HG03469 (cell line): ENCODE data around the gene GPR3.
"Not testable (repeated sequence)": the region's sequence is repeated elsewhere in the genome, so short reads cannot be mapped to it uniquely, and the experiment has no call there.

Experiments used
- ATAC-seq: cut with Tn5 transposase; IDR thresholded peaks from one replicate; pipeline ENCODE4 v1.9.1; 2021; ENCODE audit warnings: mild to moderate bottlenecking, moderate library complexity, moderate number of reproducible peaks; ENCODE audit not compliant: unreplicated experiment

The GPR3 gene

DNA sequence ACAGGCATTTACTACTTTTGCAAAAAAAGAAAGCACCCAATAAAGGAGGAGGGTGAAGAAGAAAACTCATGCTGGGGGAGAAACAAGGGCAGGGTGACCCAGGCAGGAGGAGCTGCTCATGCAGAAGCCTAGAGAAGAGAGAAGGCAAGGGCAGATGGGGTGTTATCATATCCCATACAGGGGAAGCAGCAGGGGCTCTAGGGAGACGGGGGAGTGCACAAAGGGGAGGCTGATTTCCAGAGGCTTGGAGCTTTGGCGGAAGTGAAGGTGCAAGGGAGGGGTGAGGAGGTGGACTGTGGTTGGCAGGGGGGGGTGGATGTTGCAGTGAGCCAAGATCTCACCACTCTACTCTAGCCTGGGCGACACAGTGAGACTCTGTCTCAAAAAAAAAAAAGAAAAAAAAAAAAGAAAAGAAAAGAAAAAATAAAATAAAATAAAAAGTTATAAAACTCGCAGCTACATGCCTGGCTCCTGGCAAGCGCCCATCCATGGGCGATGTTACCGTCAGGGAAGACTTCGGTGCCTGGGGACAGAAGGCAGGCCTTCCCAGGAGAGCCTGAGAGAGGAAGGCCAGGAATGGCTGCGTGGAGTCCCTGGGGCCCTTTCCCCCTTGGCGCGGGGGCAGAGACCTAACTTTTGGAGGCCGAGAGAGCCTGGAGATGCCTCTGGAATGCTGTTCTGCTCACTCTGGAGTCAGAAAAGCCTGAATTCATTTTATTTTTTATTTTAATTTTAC lies 14.5 kb upstream of the GPR3 start:
- no peak for ATAC-seq

GRCh38 chr1:27379564-27380122 lies 12.8 kb upstream of the GPR3 start:
- no peak for ATAC-seq

- no peak for ATAC-seq
These were observed 12.2 kb upstream of the GPR3 start for GRCh38 chr1:27380224-27380623.

DNA sequence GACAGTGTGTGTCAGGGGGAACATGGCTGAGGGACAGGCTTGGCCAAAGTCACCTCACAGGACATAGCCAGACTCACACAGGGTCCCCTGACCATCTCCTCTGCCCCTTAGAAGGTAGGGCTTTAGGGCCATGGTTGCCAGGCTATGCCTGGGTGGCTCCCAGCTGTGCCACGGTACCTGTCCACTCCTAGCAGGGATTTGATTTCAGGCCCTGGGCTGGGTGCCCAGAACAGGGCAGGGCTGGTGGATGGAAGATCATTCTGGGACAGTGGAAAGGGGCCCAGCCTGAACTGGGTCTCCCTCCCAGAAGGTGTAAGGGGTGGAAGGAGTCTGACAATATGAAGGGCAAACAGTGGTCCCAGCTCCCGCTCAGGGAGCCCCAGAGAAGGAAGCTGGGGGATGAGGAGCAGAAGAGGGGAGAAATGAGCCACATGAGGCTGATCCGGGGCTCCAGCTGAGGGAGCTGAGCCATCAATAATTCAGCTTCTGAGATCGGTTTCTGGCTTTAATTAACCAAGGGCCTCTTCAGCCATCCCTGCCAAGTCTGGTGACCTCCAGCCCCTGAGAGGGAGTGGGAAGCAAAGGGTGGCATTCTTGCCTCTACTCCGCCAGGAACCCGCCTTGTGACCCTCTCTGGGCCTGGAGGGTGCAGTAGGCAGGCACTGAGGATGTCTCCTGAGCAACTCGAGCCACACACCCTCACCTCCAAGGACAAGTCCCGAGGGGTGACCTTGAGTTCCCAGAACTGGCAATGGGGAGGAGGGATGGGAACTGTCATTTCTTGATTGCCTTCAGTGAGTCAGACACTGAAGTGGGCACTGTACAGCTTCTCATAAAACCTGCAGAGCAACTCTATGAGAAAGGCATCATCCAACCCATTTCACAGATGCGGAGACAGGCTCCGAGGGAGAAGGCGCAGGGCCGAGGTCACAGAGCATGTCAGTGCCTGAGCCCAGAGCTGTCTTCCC lies 11.4 kb upstream of the GPR3 start:
- ATAC-seq, result no peak

GRCh38 chr1:27381969-27382762 lies 10.3 kb upstream of the GPR3 start:
- no peak for ATAC-seq

GRCh38 chr1:27383039-27383605 lies 9.3 kb upstream of the GPR3 start, which contains the start of gene CD164L2:
TSS of gene CD164L2 (minus strand) at chr1:27383333. CDS start at chr1:27383239, 94 bp downstream.
- no peak for ATAC-seq

GRCh38 chr1:27383661-27384060 lies 8.8 kb upstream of the GPR3 start:
- no peak for ATAC-seq

GRCh38 chr1:27384797-27385196 lies 7.6 kb upstream of the GPR3 start:
- ATAC-seq, result not testable (repeated sequence)

DNA sequence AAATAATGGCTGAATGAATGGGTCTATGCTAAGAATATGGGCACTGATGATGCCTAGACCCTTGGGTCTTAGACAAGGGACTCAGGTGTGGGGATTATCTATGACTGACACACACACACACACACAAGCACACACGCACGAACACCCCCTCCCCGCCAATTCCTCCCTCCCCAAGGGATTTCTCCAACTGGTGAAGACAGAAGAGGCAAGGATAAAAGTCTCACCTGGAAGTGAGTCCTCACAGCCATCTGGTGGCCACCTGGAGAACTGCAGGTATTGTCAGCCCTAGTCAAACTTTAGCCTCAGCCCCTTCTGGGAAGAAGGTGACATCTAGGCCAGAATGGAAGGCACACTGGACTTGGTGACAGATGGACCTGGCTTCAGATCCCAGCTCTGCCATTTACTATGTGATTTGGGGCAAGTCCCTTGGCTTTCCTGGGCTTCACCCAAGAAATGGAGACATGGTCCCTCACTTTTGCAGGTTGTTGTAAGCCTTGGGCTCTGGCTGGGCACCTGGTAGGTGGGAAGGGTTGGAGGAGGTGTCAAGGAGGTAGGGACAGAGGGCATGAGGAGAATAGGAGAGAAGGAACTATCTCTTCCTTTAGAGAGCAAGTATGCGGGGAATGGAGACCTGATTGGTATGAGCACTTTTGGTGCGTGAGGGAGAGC lies 4.0 kb upstream of the GPR3 start:
- ATAC-seq, result no peak

DNA sequence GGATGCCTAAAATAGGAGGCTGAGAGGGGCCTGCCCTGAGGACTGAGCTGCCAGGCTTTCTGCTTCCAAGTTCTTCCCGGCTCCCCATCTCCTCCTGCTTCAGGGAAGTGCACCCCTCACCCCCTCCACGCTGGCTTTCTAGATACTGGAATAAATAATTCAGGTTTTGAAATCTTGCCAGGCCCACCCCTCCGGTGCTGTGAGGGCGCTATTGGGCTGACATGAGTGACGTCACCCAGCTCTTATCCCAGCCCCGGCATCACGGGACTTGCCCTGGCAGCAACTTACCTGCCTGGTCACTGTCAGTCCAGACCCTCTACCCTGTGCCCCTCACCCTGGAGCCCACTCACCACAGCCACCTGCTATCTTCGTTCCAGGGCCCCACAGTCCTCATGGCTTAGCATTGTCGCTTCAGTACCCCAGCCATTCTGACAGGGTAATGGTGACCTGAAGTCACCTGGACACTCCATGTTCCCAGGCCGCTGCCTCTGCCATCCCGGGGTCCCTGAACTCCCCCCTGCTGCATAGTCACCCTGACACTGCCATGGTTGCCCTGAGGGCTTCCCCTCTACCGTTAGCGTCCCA lies 819 bp upstream of the GPR3 start:
- ATAC-seq, result no peak

DNA sequence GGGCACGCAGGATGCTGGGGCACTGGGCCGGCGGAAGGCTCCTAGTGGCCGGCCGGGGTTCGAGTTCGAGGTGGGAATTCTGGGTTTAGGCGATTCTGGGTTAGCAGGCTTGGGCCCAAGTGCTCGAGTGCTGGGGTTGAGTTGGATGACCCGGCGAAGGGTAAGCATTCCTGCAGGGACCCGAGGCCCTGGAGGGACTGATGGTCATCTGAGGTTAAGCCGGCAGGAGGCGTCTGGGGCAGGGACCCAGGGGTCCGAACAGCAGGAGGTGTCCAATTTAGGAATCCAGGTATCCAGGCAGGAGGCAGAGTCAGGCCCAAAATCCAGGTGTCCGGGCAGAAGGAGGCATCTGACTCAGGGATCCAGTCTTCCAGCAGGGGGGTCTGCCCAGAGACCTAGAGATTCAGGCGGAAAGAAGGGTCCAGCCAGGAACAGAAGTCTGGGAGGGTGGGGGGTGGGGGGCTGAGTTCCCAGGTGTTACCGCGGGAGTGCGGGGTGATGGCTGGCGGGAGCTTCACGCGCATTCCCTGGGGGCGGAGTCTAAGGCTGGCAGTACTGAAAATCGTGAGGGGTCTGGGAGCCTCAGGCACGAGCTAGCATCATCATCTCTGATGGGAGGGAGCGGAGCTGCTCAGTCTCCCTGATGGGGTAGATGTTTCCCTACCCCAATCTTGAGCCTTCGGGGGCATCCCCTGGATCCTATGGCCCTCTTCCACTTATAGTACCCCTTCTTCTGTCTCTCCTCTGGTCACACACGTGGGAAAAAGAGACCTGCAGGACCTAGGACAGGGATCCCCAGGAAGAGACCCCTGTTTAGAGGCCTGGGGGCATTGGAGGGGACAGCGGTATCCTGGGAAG lies 585 bp downstream of the GPR3 start:
- ATAC-seq, result no peak

DNA sequence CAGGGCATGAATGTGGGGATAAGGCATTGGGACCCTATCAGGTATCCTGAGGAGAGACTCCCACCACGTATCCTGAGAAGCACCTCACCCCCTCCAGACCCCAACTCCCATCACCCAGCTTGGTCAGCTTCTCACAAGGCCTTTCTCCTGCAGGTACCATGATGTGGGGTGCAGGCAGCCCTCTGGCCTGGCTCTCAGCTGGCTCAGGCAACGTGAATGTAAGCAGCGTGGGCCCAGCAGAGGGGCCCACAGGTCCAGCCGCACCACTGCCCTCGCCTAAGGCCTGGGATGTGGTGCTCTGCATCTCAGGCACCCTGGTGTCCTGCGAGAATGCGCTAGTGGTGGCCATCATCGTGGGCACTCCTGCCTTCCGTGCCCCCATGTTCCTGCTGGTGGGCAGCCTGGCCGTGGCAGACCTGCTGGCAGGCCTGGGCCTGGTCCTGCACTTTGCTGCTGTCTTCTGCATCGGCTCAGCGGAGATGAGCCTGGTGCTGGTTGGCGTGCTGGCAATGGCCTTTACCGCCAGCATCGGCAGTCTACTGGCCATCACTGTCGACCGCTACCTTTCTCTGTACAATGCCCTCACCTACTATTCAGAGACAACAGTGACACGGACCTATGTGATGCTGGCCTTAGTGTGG lies 1.3 kb downstream of the GPR3 start:
- ATAC-seq, result no peak

DNA sequence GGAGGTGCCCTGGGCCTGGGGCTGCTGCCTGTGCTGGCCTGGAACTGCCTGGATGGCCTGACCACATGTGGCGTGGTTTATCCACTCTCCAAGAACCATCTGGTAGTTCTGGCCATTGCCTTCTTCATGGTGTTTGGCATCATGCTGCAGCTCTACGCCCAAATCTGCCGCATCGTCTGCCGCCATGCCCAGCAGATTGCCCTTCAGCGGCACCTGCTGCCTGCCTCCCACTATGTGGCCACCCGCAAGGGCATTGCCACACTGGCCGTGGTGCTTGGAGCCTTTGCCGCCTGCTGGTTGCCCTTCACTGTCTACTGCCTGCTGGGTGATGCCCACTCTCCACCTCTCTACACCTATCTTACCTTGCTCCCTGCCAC lies 1.8 kb downstream of the GPR3 start:
- no peak for ATAC-seq

- no peak for ATAC-seq
These were observed 2.5 kb downstream of the GPR3 start for GRCh38 chr1:27394925-27395324.

- ATAC-seq, result no peak
These were observed 3.2 kb downstream of the GPR3 start for GRCh38 chr1:27395441-27396195.

DNA sequence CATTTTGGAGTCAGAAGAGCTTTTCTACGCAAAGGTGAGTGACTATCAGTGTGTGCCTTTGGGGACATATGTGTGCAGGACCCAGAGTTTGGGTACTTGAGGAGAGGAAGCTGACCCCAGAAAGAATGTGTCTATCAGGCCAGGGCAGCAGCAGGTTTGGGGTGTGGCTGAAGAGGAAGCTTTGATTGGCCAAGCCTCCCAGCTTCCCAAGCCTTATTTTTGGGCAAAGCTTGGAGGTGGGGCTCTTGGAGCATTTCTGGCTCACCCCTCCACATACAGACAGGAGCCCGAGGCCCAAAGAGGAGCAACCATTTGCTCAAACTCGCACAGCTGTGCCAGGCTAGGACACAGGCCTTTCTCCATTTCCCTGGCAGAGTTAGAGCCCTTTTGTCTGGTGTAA lies 4.7 kb downstream of the GPR3 start:
- ATAC-seq, result no peak

DNA sequence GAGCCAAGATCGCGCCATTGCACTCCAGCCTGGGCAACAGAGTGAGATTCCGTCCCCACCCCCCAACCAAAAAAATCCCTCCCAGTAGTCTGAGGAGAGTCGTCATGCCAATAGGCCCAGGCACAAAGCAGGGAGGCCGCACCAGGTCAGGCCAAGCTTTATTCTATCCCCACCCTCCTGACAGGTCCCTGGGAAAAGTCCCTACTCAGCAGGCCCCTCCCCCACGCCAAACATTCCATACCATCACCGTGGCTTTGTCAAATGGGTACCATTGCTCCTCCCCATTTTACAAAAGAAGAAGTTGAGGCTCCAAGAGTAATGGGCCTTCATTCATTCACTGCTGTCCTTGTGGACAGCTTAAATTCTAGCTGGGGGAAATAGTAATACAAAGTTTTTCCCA lies 5.3 kb downstream of the GPR3 start:
- no peak for ATAC-seq
